HG03565 (cell line): ENCODE data around the gene POTEJ.
"Not testable (repeated sequence)": the region's sequence is repeated elsewhere in the genome, so short reads cannot be mapped to it uniquely, and the experiment has no call there.

Experiments
- ATAC-seq: cut with Tn5 transposase; IDR thresholded peaks from one replicate; pipeline ENCODE4 v1.9.1; 2021; ENCODE audit warnings: mild to moderate bottlenecking, moderate library complexity; ENCODE audit not compliant: unreplicated experiment

POTEJ gene

GRCh38 chr2:130611140-130611539, at the start of gene POTEJ:
POTEJ (plus strand) TSS chr2:130611440; CDS start chr2:130611533, 93 bp downstream.
- ATAC-seq: not testable (repeated sequence)

- not testable (repeated sequence) for ATAC-seq
Measured at GRCh38 chr2:130566165-130566564, 45.1 kb upstream of the POTEJ start.

- ATAC-seq: not testable (repeated sequence)
Measured at GRCh38 chr2:130571929-130572328, 39.3 kb upstream of the POTEJ start.

- ATAC-seq: not testable (repeated sequence)
Measured at GRCh38 chr2:130574230-130574629, 37.0 kb upstream of the POTEJ start.

- ATAC-seq: not testable (repeated sequence)
Measured at GRCh38 chr2:130576209-130576784, 34.9 kb upstream of the POTEJ start.

GRCh38 chr2:130577559-130577958, 33.7 kb upstream of the POTEJ start:
- ATAC-seq: not testable (repeated sequence)

GRCh38 chr2:130579121-130579520, 32.1 kb upstream of the POTEJ start:
- ATAC-seq: not testable (repeated sequence)

GRCh38 chr2:130581491-130581890, 29.7 kb upstream of the POTEJ start:
- ATAC-seq: not testable (repeated sequence)

- not testable (repeated sequence) for ATAC-seq
Measured at GRCh38 chr2:130582970-130583369, 28.3 kb upstream of the POTEJ start.

GRCh38 chr2:130583582-130583981, 27.7 kb upstream of the POTEJ start:
- ATAC-seq: not testable (repeated sequence)

GRCh38 chr2:130584726-130585125, 26.5 kb upstream of the POTEJ start:
- not testable (repeated sequence) for ATAC-seq

- peak; percentile 69 for ATAC-seq
Measured at GRCh38 chr2:130588688-130589458, 22.4 kb upstream of the POTEJ start.

- not testable (repeated sequence) for ATAC-seq
Measured at GRCh38 chr2:130590170-130590841, 20.9 kb upstream of the POTEJ start.

- ATAC-seq: not testable (repeated sequence)
Measured at GRCh38 chr2:130590842-130591359, 20.3 kb upstream of the POTEJ start.

- ATAC-seq: not testable (repeated sequence)
Measured at GRCh38 chr2:130592791-130593414, 18.3 kb upstream of the POTEJ start.

- not testable (repeated sequence) for ATAC-seq
Measured at GRCh38 chr2:130594011-130594410, 17.2 kb upstream of the POTEJ start.

GRCh38 chr2:130596757-130597156, 14.5 kb upstream of the POTEJ start:
- ATAC-seq: not testable (repeated sequence)

- ATAC-seq: not testable (repeated sequence)
Measured at GRCh38 chr2:130597994-130598393, 13.2 kb upstream of the POTEJ start.

GRCh38 chr2:130598463-130598862, 12.8 kb upstream of the POTEJ start:
- not testable (repeated sequence) for ATAC-seq

GRCh38 chr2:130599393-130599792, 11.8 kb upstream of the POTEJ start, which contains the start of gene CFC1:
CFC1 (minus strand) TSS chr2:130599575; CDS start chr2:130599287, 288 bp downstream.
- not testable (repeated sequence) for ATAC-seq

- not testable (repeated sequence) for ATAC-seq
Measured at GRCh38 chr2:130599926-130600325, 11.3 kb upstream of the POTEJ start.
